Spleen (tissue), 11 donors: ENCODE measurements around the gene SCAND1. TPM values are rescaled to one million over a fixed set of nuclear protein-coding genes. Genes with fewer than 3 reads are reported as not detected.

Experiments used
- DNase-seq: peaks from one replicate; pipeline ENCODE4 v3.0.0-alpha.2; 2020
- H3K27ac ChIP-seq, 8 donors: fragments of 200-600 bp; sonication (generic) in 7 of 8; 1 replicate in 4 of 8; 2 replicates in 4 of 8; pipeline versions ENCODE4 v1.5.0 to v1.8.0; 2016 to 2021; ENCODE audit warnings: inconsistent platforms in 4 of 8, mild to moderate bottlenecking in 4 of 8, moderate library complexity in 1 of 8
- H3K27me3 ChIP-seq, 7 donors: fragments of 200-600 bp; sonication (generic) in 6 of 7; replicated peaks in 1 of 7; 1 replicate in 4 of 7; 2 replicates in 3 of 7; pipeline versions ENCODE4 v1.5.0 to v1.8.0; 2016 to 2021; ENCODE audit warnings: inconsistent platforms in 3 of 7, mild to moderate bottlenecking in 1 of 7
- H3K36me3 ChIP-seq, 6 donors: fragments of 200-600 bp; sonication (generic) in 5 of 6; 1 replicate in 4 of 6; 2 replicates in 2 of 6; pipeline versions ENCODE4 v1.5.0 to v1.8.0; 2016 to 2021; ENCODE audit warnings: inconsistent platforms in 2 of 6
- H3K4me1 ChIP-seq, 6 donors: fragments of 200-600 bp; sonication (generic) in 5 of 6; 1 replicate in 3 of 6; 2 replicates in 3 of 6; pipeline versions ENCODE4 v1.5.0 to v1.8.0; 2016 to 2021; ENCODE audit warnings: inconsistent platforms in 3 of 6
- H3K4me3 ChIP-seq, 8 donors: fragments of 200-600 bp; sonication (generic) in 7 of 8; 1 replicate in 4 of 8; 2 replicates in 4 of 8; pipeline versions ENCODE4 v1.5.0 to v1.8.0; 2016 to 2021; ENCODE audit warnings: inconsistent platforms in 4 of 8, mild to moderate bottlenecking in 4 of 8, moderate library complexity in 2 of 8
- H3K9me3 ChIP-seq, 8 donors: fragments of 200-600 bp; sonication (generic) in 7 of 8; 1 replicate in 4 of 8; 2 replicates in 4 of 8; pipeline versions ENCODE4 v1.5.0 to v1.8.0; 2016 to 2021; ENCODE audit warnings: inconsistent platforms in 4 of 8
- POLR2A ChIP-seq, 3 donors: fragments of 450-650 bp; IDR thresholded peaks; one replicate each; pipeline ENCODE4 v1.5.1; 2017; ENCODE audit warnings: antibody characterized with exemption in 3 of 3, mild to moderate bottlenecking in 1 of 3
- POLR2AphosphoS5 ChIP-seq, 3 donors: sonication (generic); formaldehyde crosslinking; IDR thresholded peaks; one replicate each; pipeline ENCODE4 v1.5.1; 2017; ENCODE audit warnings: antibody characterized with exemption in 3 of 3
- WGBS, 5 donors: extraction: QIAGEN DNeasy Blood & Tissue Kit in 3 of 5; methylation state at CpG; one replicate each; pipeline versions ENCODE4 v1.1.5 to v1.1.7; 2013 to 2018; 5-methylcytosine and 5-hydroxymethylcytosine counted together
- intact Hi-C: fragments of 100-400 bp; cut with DNase I; formaldehyde crosslinking; loops from one replicate; pipeline ENCODE4 v1.15.0; 2023; ENCODE audit warnings: low total_unique reads
- polyA plus RNA-seq, 3 donors: library from polyadenylated mRNA; stranded (reverse); fragments of 200-250 nt; gene quantifications; one replicate each; pipeline ENCODE4 v1.2.1, GENCODE V29; 2013
- total RNA-seq, 7 donors: library from RNA; depleted of rRNA in 3 of 7; stranded (reverse); fragments of >200 nt in 3 of 7; fragmentation: NEBNext Ultra II Directional in 4 of 7; extraction: Animal tissue kit (Norgen Biotek cat#: 25700) in 4 of 7; gene quantifications; one replicate each; pipeline versions ENCODE4 v1.1.0 to v1.2.1, GENCODE V29; 2016 to 2021
- TF ChIP-seq, protein P1 (sequence below), 11 experiments: fragments of 200-600 bp in 7 of 11; fragments of 450-650 bp in 4 of 11; sonication (generic) in 4 of 11; IDR thresholded peaks in 8 of 11; conservative IDR thresholded peaks in 3 of 11; 1 replicate in 7 of 11; 2 replicates in 4 of 11; pipeline versions ENCODE4 v1.4.0 to v1.8.0; 2016 to 2021; ENCODE audit warnings: antibody characterized with exemption in 11 of 11, inconsistent platforms in 4 of 11, mild to moderate bottlenecking in 1 of 11
- donor health status: healthy with polysubstance abuse.
- donor health status: DM: no; HTN: no; CAD: no; lungs with moderate emphysema.
- donor health status: DM: no; HTN: no; CAD: no.
- donor health status: Bipolar disorder and iron deficiency.
- donor health status: healthy.
- donor health status: DM: no; HTN: no; CAD: no.
- donor health status: DM: yes; HTN: yes; CAD: no.

Gene SCAND1
- total and polyA plus RNA-seq, 10 donors, result 50.0 to 291 (median 64.7) TPM

DNA sequence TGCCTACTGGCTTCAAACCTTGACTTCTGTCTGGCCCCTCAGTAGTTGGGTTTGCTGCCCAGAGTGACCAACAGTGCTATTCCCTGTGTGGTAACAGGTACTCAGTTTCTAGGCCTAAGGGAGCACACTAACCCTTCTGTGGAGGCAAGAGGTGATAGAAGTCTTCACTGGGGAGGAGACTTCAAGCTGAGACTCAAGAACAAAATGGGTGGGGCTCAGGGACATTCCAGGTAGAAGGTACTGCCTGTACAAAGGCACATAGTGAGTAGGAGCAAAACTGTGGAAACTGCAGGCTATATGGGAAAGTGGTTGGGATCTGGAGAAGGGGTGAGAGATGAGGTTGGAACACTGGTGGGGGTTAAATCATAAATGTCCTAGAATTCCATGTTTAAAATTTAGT, 2.3 kb upstream of the SCAND1 start:
- TF ChIP-seq POLR2AphosphoS5 (IDR thresholded peaks at IDR 0.05) (no peak), POLR2A (IDR thresholded peaks at IDR 0.05) (no peak)
- TF ChIP-seq, protein P1, sequence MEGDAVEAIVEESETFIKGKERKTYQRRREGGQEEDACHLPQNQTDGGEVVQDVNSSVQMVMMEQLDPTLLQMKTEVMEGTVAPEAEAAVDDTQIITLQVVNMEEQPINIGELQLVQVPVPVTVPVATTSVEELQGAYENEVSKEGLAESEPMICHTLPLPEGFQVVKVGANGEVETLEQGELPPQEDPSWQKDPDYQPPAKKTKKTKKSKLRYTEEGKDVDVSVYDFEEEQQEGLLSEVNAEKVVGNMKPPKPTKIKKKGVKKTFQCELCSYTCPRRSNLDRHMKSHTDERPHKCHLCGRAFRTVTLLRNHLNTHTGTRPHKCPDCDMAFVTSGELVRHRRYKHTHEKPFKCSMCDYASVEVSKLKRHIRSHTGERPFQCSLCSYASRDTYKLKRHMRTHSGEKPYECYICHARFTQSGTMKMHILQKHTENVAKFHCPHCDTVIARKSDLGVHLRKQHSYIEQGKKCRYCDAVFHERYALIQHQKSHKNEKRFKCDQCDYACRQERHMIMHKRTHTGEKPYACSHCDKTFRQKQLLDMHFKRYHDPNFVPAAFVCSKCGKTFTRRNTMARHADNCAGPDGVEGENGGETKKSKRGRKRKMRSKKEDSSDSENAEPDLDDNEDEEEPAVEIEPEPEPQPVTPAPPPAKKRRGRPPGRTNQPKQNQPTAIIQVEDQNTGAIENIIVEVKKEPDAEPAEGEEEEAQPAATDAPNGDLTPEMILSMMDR (IDR thresholded peaks at IDR 0.05 in 8 of 11, conservative IDR thresholded peaks at IDR 0.05 in 3 of 11), result no peak
- DNase-seq, result no peak
- no peaks in the 10 kb centered on the region for H3K27me3 ChIP-seq
- H3K4me1 ChIP-seq, result peaks cover 19 to 33% (median 29%) of the 10 kb centered on the region in 6 donors
- no peak overlapping the region for H3K27ac ChIP-seq
- H3K9me3 ChIP-seq, result peaks cover 0 to 6% (median 0%) of the 10 kb centered on the region in 8 donors
- peaks cover 0 to 8% (median 0%) of the 10 kb centered on the region in 6 donors for H3K36me3 ChIP-seq
- intact Hi-C loops, result no loop called here
- no peak overlapping the region for H3K4me3 ChIP-seq

DNA sequence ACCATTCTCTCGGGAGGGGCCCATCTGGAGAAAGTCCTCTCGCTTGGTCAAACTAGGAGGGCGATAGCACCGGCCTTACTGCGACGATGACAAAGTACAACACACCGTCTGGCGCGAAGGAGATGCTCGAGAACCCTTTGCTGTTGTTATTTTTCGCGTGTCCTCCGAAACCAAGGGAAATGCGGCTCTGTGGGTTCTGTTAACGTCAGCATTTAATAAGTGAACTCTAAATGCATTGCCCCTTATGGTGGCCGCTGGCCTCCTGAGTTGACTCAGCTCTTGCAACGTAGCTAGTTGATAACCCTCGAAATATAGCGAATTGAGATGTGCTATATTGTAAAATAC, 577 bp upstream of the SCAND1 start:
- Histone ChIP-seq H3K27me3 (no peaks in the 10 kb centered on the region), H3K4me3 (peak overlapping the region; percentile 50 to 94 (median 84)), H3K4me1 (peaks cover 19 to 40% (median 30%) of the 10 kb centered on the region in 6 donors), H3K27ac (peak overlapping the region; percentile 97 to 100 (median 99)), H3K36me3 (peaks cover 0 to 12% (median 0%) of the 10 kb centered on the region in 6 donors), H3K9me3 (peaks cover 0 to 6% (median 0%) of the 10 kb centered on the region in 8 donors)
- WGBS, 5 donors, result 1 to 2% (median 1%) methylated on average over 19 of the region's 19 CpGs
- intact Hi-C loops, result no loop called here
- DNase-seq, result no peak
- TF ChIP-seq POLR2AphosphoS5 (IDR thresholded peaks at IDR 0.05) (no peak), POLR2A (IDR thresholded peaks at IDR 0.05) (no peak)
- TF ChIP-seq, protein P1 (IDR thresholded peaks at IDR 0.05 in 8 of 11, conservative IDR thresholded peaks at IDR 0.05 in 3 of 11), result no peak

DNA sequence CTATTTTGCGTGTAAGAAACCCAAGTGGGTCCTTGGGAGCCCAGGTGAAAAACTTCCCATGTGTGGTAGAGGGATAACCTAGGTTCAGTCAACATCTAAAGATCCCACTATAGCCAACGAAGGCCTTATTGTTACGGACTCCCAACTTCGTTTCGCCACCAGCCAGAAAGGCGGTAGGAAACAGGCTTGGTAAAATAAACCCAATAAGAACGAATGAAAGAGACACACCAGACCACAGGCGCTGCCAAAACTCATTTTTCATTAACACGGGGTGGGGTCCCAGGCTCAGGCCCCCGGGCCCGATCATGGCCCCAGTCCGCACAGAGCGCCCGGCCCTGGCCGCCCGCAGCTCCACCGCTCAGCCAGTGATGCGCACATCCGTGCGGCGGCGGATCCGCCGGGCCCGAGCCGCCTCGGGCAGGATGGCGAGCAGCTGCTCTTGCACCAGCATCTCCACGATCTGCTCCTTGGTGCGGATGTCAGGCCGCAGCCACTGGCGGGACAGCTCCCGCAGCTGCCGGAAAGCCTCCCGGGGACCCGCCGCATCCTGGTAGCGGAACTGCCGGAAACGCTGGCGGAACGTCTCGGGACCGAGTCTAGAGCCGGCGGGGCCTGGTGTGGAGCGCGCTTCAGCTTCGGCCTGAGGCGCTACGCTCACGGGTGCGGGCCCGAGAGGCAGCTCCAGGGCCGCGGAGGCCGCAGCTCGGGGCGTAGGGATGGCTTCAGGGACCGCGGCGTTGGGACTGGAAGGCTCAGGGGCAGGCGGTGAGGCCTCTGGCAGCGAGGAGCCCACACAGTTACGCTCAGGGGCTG, 709 bp downstream of the SCAND1 start:
- H3K36me3 ChIP-seq, result peaks cover 0 to 25% (median under 1%) of the 10 kb centered on the region in 6 donors
- H3K27ac ChIP-seq, result peak overlapping the region; percentile 97 to 100 (median 99)
- H3K27me3 ChIP-seq, result no peaks in the 10 kb centered on the region
- TF ChIP-seq POLR2AphosphoS5 (IDR thresholded peaks at IDR 0.05), result peak in 1 of 3 donors; percentile 28
- TF ChIP-seq, protein P1 (IDR thresholded peaks at IDR 0.05 in 8 of 11, conservative IDR thresholded peaks at IDR 0.05 in 3 of 11), result no peak
- intact Hi-C loops, result no loop called here
- 1 to 2% (median 2%) methylated on average over 24 to 65 of the region's 65 CpGs for WGBS, 5 donors
- H3K9me3 ChIP-seq, result no peaks in the 10 kb centered on the region
- H3K4me1 ChIP-seq, result peaks cover 19 to 40% (median 30%) of the 10 kb centered on the region in 6 donors
- peak overlapping the region; percentile 50 to 94 (median 84) for H3K4me3 ChIP-seq
- peak; percentile 95 for DNase-seq
